HG03175 (cell line): Measurements from ENCODE around the gene DSE.
A peak's percentile ranks its signal among the peaks of the same experiment; 100 is the strongest.

Source experiments
- ATAC-seq: cut with Tn5 transposase; IDR thresholded peaks from one replicate; pipeline ENCODE4 v1.9.1; 2021; ENCODE audit warnings: mild to moderate bottlenecking, moderate library complexity; ENCODE audit not compliant: unreplicated experiment

The DSE gene

GRCh38 chr6:116471531-116471930 lies 100.8 kb downstream of the DSE start:
- ATAC-seq = no peak

GRCh38 chr6:116472706-116473105 lies 102.0 kb downstream of the DSE start:
- no peak for ATAC-seq

- ATAC-seq = no peak
These were observed 104.4 kb downstream of the DSE start for GRCh38 chr6:116475141-116475540.

- peak; percentile 100 for ATAC-seq
These were observed 105.4 kb downstream of the DSE start for GRCh38 chr6:116476002-116476678.

GRCh38 chr6:116482780-116483179 lies 112.0 kb downstream of the DSE start:
- no peak for ATAC-seq

- ATAC-seq = no peak
These were observed 112.9 kb downstream of the DSE start for GRCh38 chr6:116483616-116484015.

GRCh38 chr6:116485559-116486184 lies 114.9 kb downstream of the DSE start:
- ATAC-seq = no peak

- no peak for ATAC-seq
These were observed 121.0 kb downstream of the DSE start for GRCh38 chr6:116491610-116492330.

GRCh38 chr6:116492331-116493067 lies 121.8 kb downstream of the DSE start:
- no peak for ATAC-seq
